ENCODE data around the gene GNPDA1.

Gene GNPDA1

GRCh38 chr5:142032747-142033631, 20.2 kb upstream of the GNPDA1 start:
- DNase-seq (ENCODE audit: low read depth in 2 of 2): peak in 1 of 2 donors; percentile 52
- no peak overlapping the region for H3K4me3 ChIP-seq (replicated peaks in 1 of 2; ENCODE audit: low read depth in 2 of 2, low read length in 2 of 2)
- no peak for TF ChIP-seq CTCF (IDR thresholded peaks at IDR 0.05; ENCODE audit: low read depth, low read length)

- TF ChIP-seq CTCF (IDR thresholded peaks at IDR 0.05; ENCODE audit: low read depth, low read length): no peak
- H3K4me3 ChIP-seq (replicated peaks in 1 of 2; ENCODE audit: low read depth in 2 of 2, low read length in 2 of 2): no peak overlapping the region
- no peak for DNase-seq (ENCODE audit: low read depth in 2 of 2)
Measured at GRCh38 chr5:142032150-142032549, 19.3 kb upstream of the GNPDA1 start.

- DNase-seq (ENCODE audit: low read depth in 2 of 2): no peak
- TF ChIP-seq CTCF (IDR thresholded peaks at IDR 0.05; ENCODE audit: low read depth, low read length): no peak
- H3K4me3 ChIP-seq (replicated peaks in 1 of 2; ENCODE audit: low read depth in 2 of 2, low read length in 2 of 2): no peak overlapping the region
Measured at GRCh38 chr5:142025637-142026036, 12.8 kb upstream of the GNPDA1 start.

GRCh38 chr5:142024771-142025304, 12.0 kb upstream of the GNPDA1 start:
- TF ChIP-seq CTCF (IDR thresholded peaks at IDR 0.05; ENCODE audit: low read depth, low read length): no peak
- DNase-seq (ENCODE audit: low read depth in 2 of 2): peak; percentile 83 to 87
- peak overlapping the region; percentile 37 to 48 for H3K4me3 ChIP-seq (replicated peaks in 1 of 2; ENCODE audit: low read depth in 2 of 2, low read length in 2 of 2)

- no peak for TF ChIP-seq CTCF (IDR thresholded peaks at IDR 0.05; ENCODE audit: low read depth, low read length)
- H3K4me3 ChIP-seq (replicated peaks in 1 of 2; ENCODE audit: low read depth in 2 of 2, low read length in 2 of 2): no peak overlapping the region
- no peak for DNase-seq (ENCODE audit: low read depth in 2 of 2)
Measured at GRCh38 chr5:142023836-142024235, 11.0 kb upstream of the GNPDA1 start.

- DNase-seq (ENCODE audit: low read depth in 2 of 2): no peak
- H3K4me3 ChIP-seq (replicated peaks in 1 of 2; ENCODE audit: low read depth in 2 of 2, low read length in 2 of 2): no peak overlapping the region
- no peak for TF ChIP-seq CTCF (IDR thresholded peaks at IDR 0.05; ENCODE audit: low read depth, low read length)
Measured at GRCh38 chr5:142020122-142020659, 7.4 kb upstream of the GNPDA1 start.

Data from cardiac fibroblast (primary cell).